ENCODE results near the gene HNRNPA2B1. TPM values are rescaled to one million over a fixed set of nuclear protein-coding genes. Genes with fewer than 3 reads are reported as not detected.

Gene HNRNPA2B1
- total and polyA plus RNA-seq, 2 of the 8 experiments (the other 6 are each of a cell fraction or from before 2014, with no cell fraction given), result 276 to 1,255 TPM

- TF ChIP-seq RAD21 (IDR thresholded peaks at IDR 0.05 in 1 of 2, conservative IDR thresholded peaks at IDR 0.05 in 1 of 2; ENCODE audit: low read depth in 2 of 2, low read length in 2 of 2) (no peak), CHD1 (IDR thresholded peaks at IDR 0.05; ENCODE audit: low read depth, low read length) (peak; percentile 70; the same call in 1 of the 2 replicates), JUN (IDR thresholded peaks at IDR 0.05; ENCODE audit: low read depth, low read length) (no peak), PHF8 (conservative IDR thresholded peaks at IDR 0.05; ENCODE audit: low read depth, low read length) (peak; percentile 96), ZNF274 (IDR thresholded peaks at IDR 0.05; ENCODE audit: borderline replicate concordance, extremely low read depth, low read length) (no peak), CBX8 (IDR thresholded peaks at IDR 0.05; ENCODE audit: borderline replicate concordance, low read depth, low read length) (no peak), FOSL1 (IDR thresholded peaks at IDR 0.05; ENCODE audit: insufficient read depth, low read depth, low read length) (peak; percentile 99), RXRA (IDR thresholded peaks at IDR 0.05; ENCODE audit: insufficient read depth, low read depth, low read length) (no peak)
- TF ChIP-seq, protein P1, sequence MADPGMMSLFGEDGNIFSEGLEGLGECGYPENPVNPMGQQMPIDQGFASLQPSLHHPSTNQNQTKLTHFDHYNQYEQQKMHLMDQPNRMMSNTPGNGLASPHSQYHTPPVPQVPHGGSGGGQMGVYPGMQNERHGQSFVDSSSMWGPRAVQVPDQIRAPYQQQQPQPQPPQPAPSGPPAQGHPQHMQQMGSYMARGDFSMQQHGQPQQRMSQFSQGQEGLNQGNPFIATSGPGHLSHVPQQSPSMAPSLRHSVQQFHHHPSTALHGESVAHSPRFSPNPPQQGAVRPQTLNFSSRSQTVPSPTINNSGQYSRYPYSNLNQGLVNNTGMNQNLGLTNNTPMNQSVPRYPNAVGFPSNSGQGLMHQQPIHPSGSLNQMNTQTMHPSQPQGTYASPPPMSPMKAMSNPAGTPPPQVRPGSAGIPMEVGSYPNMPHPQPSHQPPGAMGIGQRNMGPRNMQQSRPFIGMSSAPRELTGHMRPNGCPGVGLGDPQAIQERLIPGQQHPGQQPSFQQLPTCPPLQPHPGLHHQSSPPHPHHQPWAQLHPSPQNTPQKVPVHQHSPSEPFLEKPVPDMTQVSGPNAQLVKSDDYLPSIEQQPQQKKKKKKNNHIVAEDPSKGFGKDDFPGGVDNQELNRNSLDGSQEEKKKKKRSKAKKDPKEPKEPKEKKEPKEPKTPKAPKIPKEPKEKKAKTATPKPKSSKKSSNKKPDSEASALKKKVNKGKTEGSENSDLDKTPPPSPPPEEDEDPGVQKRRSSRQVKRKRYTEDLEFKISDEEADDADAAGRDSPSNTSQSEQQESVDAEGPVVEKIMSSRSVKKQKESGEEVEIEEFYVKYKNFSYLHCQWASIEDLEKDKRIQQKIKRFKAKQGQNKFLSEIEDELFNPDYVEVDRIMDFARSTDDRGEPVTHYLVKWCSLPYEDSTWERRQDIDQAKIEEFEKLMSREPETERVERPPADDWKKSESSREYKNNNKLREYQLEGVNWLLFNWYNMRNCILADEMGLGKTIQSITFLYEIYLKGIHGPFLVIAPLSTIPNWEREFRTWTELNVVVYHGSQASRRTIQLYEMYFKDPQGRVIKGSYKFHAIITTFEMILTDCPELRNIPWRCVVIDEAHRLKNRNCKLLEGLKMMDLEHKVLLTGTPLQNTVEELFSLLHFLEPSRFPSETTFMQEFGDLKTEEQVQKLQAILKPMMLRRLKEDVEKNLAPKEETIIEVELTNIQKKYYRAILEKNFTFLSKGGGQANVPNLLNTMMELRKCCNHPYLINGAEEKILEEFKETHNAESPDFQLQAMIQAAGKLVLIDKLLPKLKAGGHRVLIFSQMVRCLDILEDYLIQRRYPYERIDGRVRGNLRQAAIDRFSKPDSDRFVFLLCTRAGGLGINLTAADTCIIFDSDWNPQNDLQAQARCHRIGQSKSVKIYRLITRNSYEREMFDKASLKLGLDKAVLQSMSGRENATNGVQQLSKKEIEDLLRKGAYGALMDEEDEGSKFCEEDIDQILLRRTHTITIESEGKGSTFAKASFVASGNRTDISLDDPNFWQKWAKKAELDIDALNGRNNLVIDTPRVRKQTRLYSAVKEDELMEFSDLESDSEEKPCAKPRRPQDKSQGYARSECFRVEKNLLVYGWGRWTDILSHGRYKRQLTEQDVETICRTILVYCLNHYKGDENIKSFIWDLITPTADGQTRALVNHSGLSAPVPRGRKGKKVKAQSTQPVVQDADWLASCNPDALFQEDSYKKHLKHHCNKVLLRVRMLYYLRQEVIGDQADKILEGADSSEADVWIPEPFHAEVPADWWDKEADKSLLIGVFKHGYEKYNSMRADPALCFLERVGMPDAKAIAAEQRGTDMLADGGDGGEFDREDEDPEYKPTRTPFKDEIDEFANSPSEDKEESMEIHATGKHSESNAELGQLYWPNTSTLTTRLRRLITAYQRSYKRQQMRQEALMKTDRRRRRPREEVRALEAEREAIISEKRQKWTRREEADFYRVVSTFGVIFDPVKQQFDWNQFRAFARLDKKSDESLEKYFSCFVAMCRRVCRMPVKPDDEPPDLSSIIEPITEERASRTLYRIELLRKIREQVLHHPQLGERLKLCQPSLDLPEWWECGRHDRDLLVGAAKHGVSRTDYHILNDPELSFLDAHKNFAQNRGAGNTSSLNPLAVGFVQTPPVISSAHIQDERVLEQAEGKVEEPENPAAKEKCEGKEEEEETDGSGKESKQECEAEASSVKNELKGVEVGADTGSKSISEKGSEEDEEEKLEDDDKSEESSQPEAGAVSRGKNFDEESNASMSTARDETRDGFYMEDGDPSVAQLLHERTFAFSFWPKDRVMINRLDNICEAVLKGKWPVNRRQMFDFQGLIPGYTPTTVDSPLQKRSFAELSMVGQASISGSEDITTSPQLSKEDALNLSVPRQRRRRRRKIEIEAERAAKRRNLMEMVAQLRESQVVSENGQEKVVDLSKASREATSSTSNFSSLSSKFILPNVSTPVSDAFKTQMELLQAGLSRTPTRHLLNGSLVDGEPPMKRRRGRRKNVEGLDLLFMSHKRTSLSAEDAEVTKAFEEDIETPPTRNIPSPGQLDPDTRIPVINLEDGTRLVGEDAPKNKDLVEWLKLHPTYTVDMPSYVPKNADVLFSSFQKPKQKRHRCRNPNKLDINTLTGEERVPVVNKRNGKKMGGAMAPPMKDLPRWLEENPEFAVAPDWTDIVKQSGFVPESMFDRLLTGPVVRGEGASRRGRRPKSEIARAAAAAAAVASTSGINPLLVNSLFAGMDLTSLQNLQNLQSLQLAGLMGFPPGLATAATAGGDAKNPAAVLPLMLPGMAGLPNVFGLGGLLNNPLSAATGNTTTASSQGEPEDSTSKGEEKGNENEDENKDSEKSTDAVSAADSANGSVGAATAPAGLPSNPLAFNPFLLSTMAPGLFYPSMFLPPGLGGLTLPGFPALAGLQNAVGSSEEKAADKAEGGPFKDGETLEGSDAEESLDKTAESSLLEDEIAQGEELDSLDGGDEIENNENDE (IDR thresholded peaks at IDR 0.05; ENCODE audit: insufficient replicate concordance, low read length), result no peak
Measured at GRCh38 chr7:26200444-26201246, at the start of gene HNRNPA2B1 (continued).

All from H1 (cell line).